CD4-positive, alpha-beta T cell (primary cell): ENCODE results near the gene UGT1A6. TPM values are rescaled to one million over a fixed set of nuclear protein-coding genes. Genes with fewer than 3 reads are reported as not detected.
"Not testable (repeated sequence)": the region's sequence is repeated elsewhere in the genome, so short reads cannot be mapped to it uniquely, and the experiment has no call there.

ENCODE experiments used
- ATAC-seq: fragments of 200-7000 bp; cut with Tn5 transposase; one replicate; pipeline ENCODE4 v1.10.0; 2022; ENCODE audit warnings: mild to moderate bottlenecking; ENCODE audit not compliant: poor library complexity
- CTCF ChIA-PET: fragments of 350-600 bp; sonication (Branson Sonifier 250); formaldehyde crosslinking; loops from one replicate; lab custom pipeline; 2021; ENCODE audit warnings: antibody characterized with exemption, inconsistent platforms; lab: Charles Lee
- POLR2A ChIA-PET: fragments of 350-600 bp; sonication (Branson Sonifier 250); formaldehyde crosslinking; loops from one replicate; lab custom pipeline; 2021; ENCODE audit warnings: antibody characterized with exemption, inconsistent platforms; lab: Charles Lee
- DNase-seq, 14 experiments: peaks; one replicate each; pipeline ENCODE4 v3.0.0-alpha.2; 2013 to 2020; ENCODE audit warnings: mixed read lengths in 2 of 14
- H3K27ac ChIP-seq, 2 donors: one replicate each; pipeline versions ENCODE4 v1.5.1 to v1.7.0; 2013; ENCODE audit warnings: low read length in 2 of 2, low read depth in 1 of 2, mild to moderate bottlenecking in 1 of 2
- H3K27me3 ChIP-seq, 2 experiments: 1 replicate in 1 of 2; 2 replicates in 1 of 2; pipeline versions ENCODE4 v1.6.1 to v1.7.0; 2013; ENCODE audit warnings: low read length in 2 of 2, control low read depth in 1 of 2, mild to moderate bottlenecking in 1 of 2, moderate library complexity in 1 of 2; ENCODE audit not compliant: insufficient read depth in 2 of 2, control insufficient read depth in 1 of 2
- H3K36me3 ChIP-seq: one replicate; pipeline ENCODE4 v1.6.1; 2013; ENCODE audit warnings: low read length, control low read depth; ENCODE audit not compliant: insufficient read depth
- H3K4me1 ChIP-seq: one replicate; pipeline ENCODE4 v1.6.1; 2013; ENCODE audit warnings: low read length, control low read depth; ENCODE audit not compliant: insufficient read depth
- H3K4me3 ChIP-seq: one replicate; pipeline ENCODE4 v1.5.1; 2013; ENCODE audit warnings: mild to moderate bottlenecking, low read length, moderate library complexity
- H3K9me3 ChIP-seq, 2 experiments: 1 replicate in 1 of 2; 2 replicates in 1 of 2; pipeline versions ENCODE4 v1.6.1 to v1.7.0; 2013; ENCODE audit warnings: low read length in 2 of 2, mild to moderate bottlenecking in 2 of 2, control low read depth in 1 of 2, moderate library complexity in 1 of 2; ENCODE audit not compliant: control insufficient read depth in 1 of 2, insufficient read depth in 1 of 2
- H3K27ac Mint-ChIP-seq: one replicate; pipeline ENCODE4 v1.8.0; 2020; ENCODE audit warnings: mixed read lengths
- H3K27me3 Mint-ChIP-seq: one replicate; pipeline ENCODE4 v1.8.0; 2021; ENCODE audit warnings: mixed read lengths
- H3K36me3 Mint-ChIP-seq: one replicate; pipeline ENCODE4 v1.8.0; 2021; ENCODE audit warnings: low read depth, mixed read lengths
- H3K4me1 Mint-ChIP-seq: one replicate; pipeline ENCODE4 v1.8.0; 2021; ENCODE audit warnings: low read depth, mixed read lengths
- H3K4me3 Mint-ChIP-seq: one replicate; pipeline ENCODE4 v1.8.0; 2020; ENCODE audit warnings: mild to moderate bottlenecking, mixed read lengths
- H3K9me3 Mint-ChIP-seq: one replicate; pipeline ENCODE4 v1.8.0; 2020; ENCODE audit warnings: mixed read lengths
- CTCF ChIP-seq: fragments of 200-600 bp; IDR thresholded peaks from one replicate; pipeline ENCODE4 v1.8.0; 2022; ENCODE audit warnings: antibody characterized with exemption, mild to moderate bottlenecking
- intact Hi-C, 2 experiments: fragments of 100-400 bp; cut with DNase I in 1 of 2; cut with micrococcal nuclease in 1 of 2; formaldehyde crosslinking; loops; one replicate each; pipeline versions ENCODE4 v1.15.1 to v1.9.0; 2023 to 2025; cut with DNase I, micrococcal nuclease
- total RNA-seq, 174 experiments: library from RNA in 2 of 174; stranded (reverse) in 2 of 174; gene quantifications; one replicate each; pipeline ENCODE4 v1.2.3 and lab custom pipeline; 2021 to 2026

Gene UGT1A6
- total RNA-seq, 2 experiments from 2014 or later: not detected

- ChIA-PET POLR2A (no interaction called here), CTCF (no interaction called here)
- H3K4me3 Mint-ChIP-seq: no peak within 1 kb of the TSS
- H3K9me3 Mint-ChIP-seq: no peaks in the 10 kb centered on the region
- Histone ChIP-seq H3K4me3 (no peak within 1 kb of the TSS), H3K27me3 (peaks cover 0 to 10% of the 10 kb centered on the region in 2 experiments), H3K4me1 (no peaks in the 10 kb centered on the region), H3K36me3 (no peaks in the 10 kb centered on the region), H3K27ac (no peak within 1 kb of the TSS), H3K9me3 (no peaks in the 10 kb centered on the region)
- peaks cover 41% of the 10 kb centered on the region for H3K27me3 Mint-ChIP-seq
- DNase-seq (no peak), ATAC-seq (no peak)
- no peaks in the 10 kb centered on the region for H3K4me1 Mint-ChIP-seq
- no peak for TF ChIP-seq CTCF
- no peaks in the 10 kb centered on the region for H3K36me3 Mint-ChIP-seq
- intact Hi-C loops: loop anchor here in 1 of 2 experiments (5.0 to 10.0 kb wide), 2 partner anchors 374 to 786 kb away; no protein-coding TSS in a partner anchor
- H3K27ac Mint-ChIP-seq: no peak within 1 kb of the TSS
These were observed 25.9 kb downstream of the UGT1A6 start, which contains the start of gene UGT1A4 for GRCh38 chr2:233718552-233718951. UGT1A4 (plus strand) TSS chr2:233718736; CDS start chr2:233718821, 85 bp downstream.

- Mint-ChIP-seq H3K27ac (no peak within 1 kb of the TSS), H3K9me3 (no peaks in the 10 kb centered on the region), H3K36me3 (no peaks in the 10 kb centered on the region), H3K4me1 (no peaks in the 10 kb centered on the region), H3K27me3 (peaks cover 23% of the 10 kb centered on the region), H3K4me3 (no peak within 1 kb of the TSS)
- Histone ChIP-seq H3K9me3 (no peaks in the 10 kb centered on the region), H3K27me3 (no peaks in the 10 kb centered on the region), H3K4me3 (no peak within 1 kb of the TSS), H3K36me3 (no peaks in the 10 kb centered on the region), H3K4me1 (no peaks in the 10 kb centered on the region), H3K27ac (no peak within 1 kb of the TSS)
- ChIA-PET POLR2A (no interaction called here), CTCF (no interaction called here)
- intact Hi-C loops: no loop called here
- ATAC-seq (no peak), DNase-seq (no peak)
- no peak for TF ChIP-seq CTCF
These were observed 36.1 kb downstream of the UGT1A6 start, which contains the start of gene UGT1A3 for GRCh38 chr2:233728723-233729301. UGT1A3 (plus strand) TSS chr2:233729042; CDS start chr2:233729127, 85 bp downstream.

GRCh38 chr2:233736868-233737653 lies 44.4 kb downstream of the UGT1A6 start:
- H3K4me1 ChIP-seq, H3K36me3 Mint-ChIP-seq, H3K4me1 Mint-ChIP-seq, DNase-seq, H3K4me3 Mint-ChIP-seq, H3K27me3 ChIP-seq, H3K4me3 ChIP-seq, ATAC-seq, CTCF ChIA-PET, H3K9me3 ChIP-seq, intact Hi-C loops, H3K9me3 Mint-ChIP-seq, H3K36me3 ChIP-seq, POLR2A ChIA-PET, H3K27ac Mint-ChIP-seq, H3K27ac ChIP-seq: not testable (repeated sequence)
- H3K27me3 Mint-ChIP-seq: peaks cover 45% of the 10 kb centered on the region
